ENCODE data around the gene TACC2. TPM values are rescaled to one million over a fixed set of nuclear protein-coding genes. Genes with fewer than 3 reads are reported as not detected.

Gene TACC2
- total RNA-seq, 2 experiments from 2014 or later: not detected

GRCh38 chr10:122044045-122044661 is 55.2 kb downstream of the TACC2 start:
- Mint-ChIP-seq H3K36me3 (ENCODE audit: low read depth) (no peaks in the 10 kb centered on the region), H3K27ac (no peak overlapping the region), H3K27me3 (ENCODE audit: low read depth) (peaks cover 16% of the 10 kb centered on the region), H3K4me3 (no peak overlapping the region), H3K4me1 (ENCODE audit: low read depth) (no peaks in the 10 kb centered on the region), H3K9me3 (no peaks in the 10 kb centered on the region)
- DNase-seq: no peak
- intact Hi-C loops (cut with micrococcal nuclease): no loop called here
- CTCF ChIA-PET: interaction anchor here (0.6 kb wide), 1 partner anchor 152 kb away, joined by 3 read pairs; no protein-coding TSS in a partner anchor

GRCh38 chr10:122044713-122045112 is 55.8 kb downstream of the TACC2 start:
- no peak overlapping the region for H3K4me3 Mint-ChIP-seq
- CTCF ChIA-PET: interaction anchor here (0.6 kb wide), 2 partner anchors 152 to 1448 kb away, joined by 3 to 4 read pairs; no protein-coding TSS in a partner anchor
- DNase-seq: no peak
- H3K27ac Mint-ChIP-seq: no peak overlapping the region
- H3K36me3 Mint-ChIP-seq (ENCODE audit: low read depth): no peaks in the 10 kb centered on the region
- intact Hi-C loops (cut with micrococcal nuclease): no loop called here
- H3K27me3 Mint-ChIP-seq (ENCODE audit: low read depth): peaks cover 16% of the 10 kb centered on the region
- no peaks in the 10 kb centered on the region for H3K4me1 Mint-ChIP-seq (ENCODE audit: low read depth)
- no peaks in the 10 kb centered on the region for H3K9me3 Mint-ChIP-seq

- H3K27ac Mint-ChIP-seq: no peak overlapping the region
Observed at GRCh38 chr10:122045212-122045611, 56.2 kb downstream of the TACC2 start.

DNA sequence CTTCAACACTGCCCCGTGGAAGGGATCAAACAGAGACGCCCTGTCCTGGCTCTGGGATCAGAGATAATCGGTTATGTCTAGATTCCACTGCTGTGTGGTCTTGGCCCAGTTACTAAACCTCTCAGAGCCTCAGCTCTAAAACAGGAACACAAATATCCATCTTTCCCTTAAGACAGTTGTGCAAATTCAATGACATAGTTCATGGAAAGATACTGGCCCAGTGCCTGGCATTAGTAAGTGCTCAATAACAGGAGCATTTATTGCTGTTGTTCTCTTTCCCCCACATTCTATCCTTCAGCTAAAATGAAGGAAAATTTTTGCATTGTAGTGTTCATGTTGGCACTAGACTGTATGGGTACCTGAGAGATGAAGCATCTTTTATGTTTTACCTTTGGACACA is 58.6 kb downstream of the TACC2 start:
- Mint-ChIP-seq H3K27me3 (ENCODE audit: low read depth) (peaks cover 16% of the 10 kb centered on the region), H3K36me3 (ENCODE audit: low read depth) (no peaks in the 10 kb centered on the region), H3K9me3 (no peaks in the 10 kb centered on the region), H3K27ac (no peak overlapping the region), H3K4me3 (no peak overlapping the region), H3K4me1 (ENCODE audit: low read depth) (no peaks in the 10 kb centered on the region)
- CTCF ChIA-PET: no interaction called here
- intact Hi-C loops (cut with micrococcal nuclease): no loop called here
- DNase-seq: no peak

More at GRCh38 chr10:122045212-122045611, 56.2 kb downstream of the TACC2 start:
- no peak for DNase-seq
- CTCF ChIA-PET: interaction anchor here (0.6 kb wide), 1 partner anchor 1447 kb away, joined by 4 read pairs; no protein-coding TSS in a partner anchor
- H3K9me3 Mint-ChIP-seq: no peaks in the 10 kb centered on the region
- peaks cover 16% of the 10 kb centered on the region for H3K27me3 Mint-ChIP-seq (ENCODE audit: low read depth)
- H3K36me3 Mint-ChIP-seq (ENCODE audit: low read depth): no peaks in the 10 kb centered on the region
- no peaks in the 10 kb centered on the region for H3K4me1 Mint-ChIP-seq (ENCODE audit: low read depth)
- no peak overlapping the region for H3K4me3 Mint-ChIP-seq
- intact Hi-C loops (cut with micrococcal nuclease): no loop called here

DNA sequence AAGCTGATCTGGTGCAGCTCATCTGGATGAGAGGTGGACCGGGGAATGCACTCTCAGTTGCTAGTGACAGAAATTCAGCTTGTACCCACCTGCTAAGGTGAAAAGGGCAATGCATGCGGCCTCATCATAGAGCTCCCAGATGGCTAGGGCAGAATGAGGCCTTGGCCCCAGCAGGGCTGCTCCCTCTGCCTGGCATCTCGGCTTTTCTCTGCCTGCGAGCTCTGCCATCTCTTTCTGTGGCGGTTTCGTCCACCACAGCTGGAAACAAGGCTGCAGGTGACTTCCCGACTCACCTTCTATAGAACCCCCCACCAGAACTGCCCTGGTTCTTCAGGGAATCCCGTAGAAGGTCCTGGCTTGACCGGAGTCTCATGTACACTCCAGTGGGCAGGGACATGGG is 60.1 kb downstream of the TACC2 start:
- no peak overlapping the region for H3K4me3 Mint-ChIP-seq
- CTCF ChIA-PET: no interaction called here
- DNase-seq: no peak
- no peak overlapping the region for H3K27ac Mint-ChIP-seq
- intact Hi-C loops (cut with micrococcal nuclease): no loop called here
- no peaks in the 10 kb centered on the region for H3K36me3 Mint-ChIP-seq (ENCODE audit: low read depth)
- no peaks in the 10 kb centered on the region for H3K9me3 Mint-ChIP-seq
- no peaks in the 10 kb centered on the region for H3K4me1 Mint-ChIP-seq (ENCODE audit: low read depth)
- peaks cover 20% of the 10 kb centered on the region for H3K27me3 Mint-ChIP-seq (ENCODE audit: low read depth)

DNA sequence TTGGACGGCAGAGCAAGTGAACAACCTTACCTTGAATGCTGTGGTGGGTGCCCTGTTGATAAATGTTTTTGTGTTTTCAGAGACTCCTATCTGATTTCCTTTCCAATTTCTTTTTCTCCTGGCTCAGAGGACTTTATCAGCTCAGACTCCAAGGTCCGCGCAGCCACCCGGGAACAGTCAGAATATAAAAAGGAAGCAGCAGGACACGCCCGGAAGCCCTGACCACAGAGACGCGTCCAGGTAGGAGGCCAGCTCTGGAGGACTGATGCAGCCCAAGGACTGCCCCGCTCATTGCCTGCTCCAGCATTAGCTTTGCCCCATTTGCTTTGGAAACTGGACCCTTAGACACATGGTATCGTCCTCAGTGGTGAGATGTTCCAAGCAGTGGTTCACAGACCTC is 61.3 kb downstream of the TACC2 start:
- CTCF ChIA-PET: no interaction called here
- Mint-ChIP-seq H3K36me3 (ENCODE audit: low read depth) (no peaks in the 10 kb centered on the region), H3K9me3 (no peaks in the 10 kb centered on the region), H3K4me1 (ENCODE audit: low read depth) (no peaks in the 10 kb centered on the region), H3K4me3 (no peak overlapping the region), H3K27me3 (ENCODE audit: low read depth) (peaks cover 17% of the 10 kb centered on the region), H3K27ac (no peak overlapping the region)
- no peak for DNase-seq
- intact Hi-C loops (cut with micrococcal nuclease): no loop called here

GRCh38 chr10:122050811-122051210 is 61.8 kb downstream of the TACC2 start:
- peaks cover 15% of the 10 kb centered on the region for H3K27me3 Mint-ChIP-seq (ENCODE audit: low read depth)
- no peak overlapping the region for H3K4me3 Mint-ChIP-seq
- no peak for DNase-seq
- no peaks in the 10 kb centered on the region for H3K4me1 Mint-ChIP-seq (ENCODE audit: low read depth)
- H3K9me3 Mint-ChIP-seq: no peaks in the 10 kb centered on the region
- CTCF ChIA-PET: no interaction called here
- no peaks in the 10 kb centered on the region for H3K36me3 Mint-ChIP-seq (ENCODE audit: low read depth)
- intact Hi-C loops (cut with micrococcal nuclease): no loop called here
- no peak overlapping the region for H3K27ac Mint-ChIP-seq

GRCh38 chr10:122051609-122052385 is 62.8 kb downstream of the TACC2 start:
- H3K4me1 Mint-ChIP-seq (ENCODE audit: low read depth): no peaks in the 10 kb centered on the region
- H3K27ac Mint-ChIP-seq: no peak overlapping the region
- CTCF ChIA-PET: no interaction called here

DNA sequence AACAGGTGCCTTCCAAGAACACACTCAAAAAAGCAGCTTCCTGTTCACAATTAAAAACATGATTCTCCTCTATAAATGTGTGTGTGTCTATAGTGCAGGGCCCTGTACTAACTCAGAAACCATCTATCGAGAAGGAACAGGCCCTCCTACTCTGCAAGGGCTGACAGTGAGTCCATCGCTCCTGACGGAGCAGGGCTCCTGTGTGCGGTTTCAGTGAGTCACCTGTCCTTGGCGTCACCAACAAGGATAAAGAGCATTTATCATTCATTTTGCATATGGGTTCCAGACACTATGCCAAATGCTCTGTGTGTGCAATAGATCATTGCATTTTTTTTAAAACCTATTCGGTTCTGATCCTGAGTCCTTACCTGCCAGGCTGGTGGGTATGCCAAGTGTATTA is 63.7 kb downstream of the TACC2 start:
- Mint-ChIP-seq H3K27ac (no peak overlapping the region), H3K9me3 (no peaks in the 10 kb centered on the region), H3K4me1 (ENCODE audit: low read depth) (no peaks in the 10 kb centered on the region), H3K36me3 (ENCODE audit: low read depth) (no peaks in the 10 kb centered on the region), H3K4me3 (no peak overlapping the region), H3K27me3 (ENCODE audit: low read depth) (peaks cover 10% of the 10 kb centered on the region)
- DNase-seq: no peak
- intact Hi-C loops (cut with micrococcal nuclease): no loop called here
- CTCF ChIA-PET: no interaction called here

More at GRCh38 chr10:122051609-122052385, 62.8 kb downstream of the TACC2 start:
- Mint-ChIP-seq H3K4me3 (no peak overlapping the region), H3K9me3 (no peaks in the 10 kb centered on the region), H3K36me3 (ENCODE audit: low read depth) (no peaks in the 10 kb centered on the region), H3K27me3 (ENCODE audit: low read depth) (peaks cover 15% of the 10 kb centered on the region)
- intact Hi-C loops (cut with micrococcal nuclease): no loop called here
- DNase-seq: no peak

DNA sequence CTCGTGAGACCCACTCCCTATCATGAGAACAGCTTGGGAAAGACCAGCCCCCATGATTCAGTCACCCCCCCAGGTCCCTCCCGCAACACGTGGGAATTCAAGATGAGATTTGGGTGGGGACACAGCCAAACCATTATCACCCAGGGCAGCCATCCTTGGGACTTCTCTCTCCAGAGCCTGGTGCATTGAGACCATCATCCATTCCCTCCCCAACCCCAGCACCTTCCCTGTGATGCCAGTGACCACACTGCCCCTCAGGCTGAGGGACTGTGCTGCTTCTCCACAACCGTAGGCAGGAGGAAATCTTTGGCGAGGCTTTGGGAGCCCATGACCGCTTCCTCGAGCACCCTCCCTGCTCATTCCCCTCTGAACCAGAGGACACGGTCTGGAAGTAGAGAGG is 64.4 kb downstream of the TACC2 start:
- intact Hi-C loops (cut with micrococcal nuclease): no loop called here
- peaks cover 8% of the 10 kb centered on the region for H3K27me3 Mint-ChIP-seq (ENCODE audit: low read depth)
- no peak overlapping the region for H3K4me3 Mint-ChIP-seq
- H3K27ac Mint-ChIP-seq: no peak overlapping the region
- H3K4me1 Mint-ChIP-seq (ENCODE audit: low read depth): no peaks in the 10 kb centered on the region
- CTCF ChIA-PET: no interaction called here
- no peak for DNase-seq
- no peaks in the 10 kb centered on the region for H3K36me3 Mint-ChIP-seq (ENCODE audit: low read depth)
- H3K9me3 Mint-ChIP-seq: no peaks in the 10 kb centered on the region

DNA sequence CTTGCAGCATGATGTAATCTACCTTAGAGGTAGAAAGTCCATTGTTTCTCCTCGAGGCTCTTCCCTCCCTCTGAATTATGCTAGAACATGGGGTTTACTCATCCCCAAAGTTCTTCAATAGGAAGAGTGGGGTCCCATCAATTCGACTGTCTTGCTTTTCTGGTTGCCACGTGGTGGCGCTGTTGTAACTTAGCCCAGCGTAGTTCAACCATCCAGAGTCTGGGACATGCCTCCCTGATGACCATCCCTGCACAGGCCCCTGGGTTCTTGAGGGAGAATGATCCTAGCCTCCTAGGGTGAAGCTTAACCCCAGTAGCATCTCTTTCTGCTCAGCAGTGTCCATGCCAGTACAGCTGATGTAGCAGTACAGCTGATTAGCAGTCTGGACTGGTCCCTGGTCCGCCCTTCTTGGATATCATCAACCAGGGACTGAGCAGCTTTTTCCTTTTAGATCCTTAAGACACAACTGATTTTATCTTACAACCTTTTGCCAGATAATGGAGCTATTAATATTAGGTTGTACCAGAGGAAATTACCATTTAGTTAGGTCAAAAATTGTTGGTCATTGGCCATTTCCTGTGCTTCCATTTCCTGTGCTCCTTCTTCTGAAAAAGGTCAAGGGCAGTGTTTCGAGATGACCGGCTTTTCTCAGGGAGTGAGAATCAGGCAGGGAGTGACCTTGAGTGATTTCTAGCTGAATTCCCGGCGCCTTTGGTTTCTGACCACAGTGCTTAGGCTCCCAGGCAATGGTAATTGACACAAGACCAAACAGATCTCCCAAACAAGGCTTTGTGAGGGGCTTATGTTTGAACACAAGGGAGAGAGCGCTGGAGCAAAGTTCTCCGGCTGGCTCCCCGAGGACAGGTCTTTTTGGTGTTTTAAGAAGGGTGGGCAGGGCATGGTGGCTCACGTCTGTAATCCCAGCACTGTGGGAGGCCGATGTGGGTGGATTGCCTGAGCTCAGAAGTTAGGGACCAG is 65.4 kb downstream of the TACC2 start:
- Mint-ChIP-seq H3K36me3 (ENCODE audit: low read depth) (no peaks in the 10 kb centered on the region), H3K27ac (no peak overlapping the region), H3K27me3 (ENCODE audit: low read depth) (peaks cover 8% of the 10 kb centered on the region), H3K4me1 (ENCODE audit: low read depth) (no peaks in the 10 kb centered on the region), H3K4me3 (no peak overlapping the region), H3K9me3 (no peaks in the 10 kb centered on the region)
- CTCF ChIA-PET: interaction anchor here (1.0 kb wide), 1 partner anchor 12 kb away, joined by 4 read pairs; no protein-coding TSS in a partner anchor
- intact Hi-C loops (cut with micrococcal nuclease): no loop called here
- no peak for DNase-seq

GRCh38 chr10:122055252-122055651 is 66.3 kb downstream of the TACC2 start:
- no peak for DNase-seq
- CTCF ChIA-PET: no interaction called here
- intact Hi-C loops (cut with micrococcal nuclease): no loop called here
- H3K27ac Mint-ChIP-seq: no peak overlapping the region
- H3K4me1 Mint-ChIP-seq (ENCODE audit: low read depth): no peaks in the 10 kb centered on the region
- peaks cover 8% of the 10 kb centered on the region for H3K27me3 Mint-ChIP-seq (ENCODE audit: low read depth)
- H3K9me3 Mint-ChIP-seq: no peaks in the 10 kb centered on the region
- no peak overlapping the region for H3K4me3 Mint-ChIP-seq
- no peaks in the 10 kb centered on the region for H3K36me3 Mint-ChIP-seq (ENCODE audit: low read depth)
